HG03442 (cell line): ENCODE data around the gene ADAMTS13.
"Not testable (repeated sequence)": the region's sequence is repeated elsewhere in the genome, so short reads cannot be mapped to it uniquely, and the experiment has no call there.

ENCODE experiments used
- ATAC-seq: cut with Tn5 transposase; IDR thresholded peaks from one replicate; pipeline ENCODE4 v1.9.1; 2021; ENCODE audit warnings: mild to moderate bottlenecking, moderate library complexity; ENCODE audit not compliant: unreplicated experiment

The ADAMTS13 gene

DNA sequence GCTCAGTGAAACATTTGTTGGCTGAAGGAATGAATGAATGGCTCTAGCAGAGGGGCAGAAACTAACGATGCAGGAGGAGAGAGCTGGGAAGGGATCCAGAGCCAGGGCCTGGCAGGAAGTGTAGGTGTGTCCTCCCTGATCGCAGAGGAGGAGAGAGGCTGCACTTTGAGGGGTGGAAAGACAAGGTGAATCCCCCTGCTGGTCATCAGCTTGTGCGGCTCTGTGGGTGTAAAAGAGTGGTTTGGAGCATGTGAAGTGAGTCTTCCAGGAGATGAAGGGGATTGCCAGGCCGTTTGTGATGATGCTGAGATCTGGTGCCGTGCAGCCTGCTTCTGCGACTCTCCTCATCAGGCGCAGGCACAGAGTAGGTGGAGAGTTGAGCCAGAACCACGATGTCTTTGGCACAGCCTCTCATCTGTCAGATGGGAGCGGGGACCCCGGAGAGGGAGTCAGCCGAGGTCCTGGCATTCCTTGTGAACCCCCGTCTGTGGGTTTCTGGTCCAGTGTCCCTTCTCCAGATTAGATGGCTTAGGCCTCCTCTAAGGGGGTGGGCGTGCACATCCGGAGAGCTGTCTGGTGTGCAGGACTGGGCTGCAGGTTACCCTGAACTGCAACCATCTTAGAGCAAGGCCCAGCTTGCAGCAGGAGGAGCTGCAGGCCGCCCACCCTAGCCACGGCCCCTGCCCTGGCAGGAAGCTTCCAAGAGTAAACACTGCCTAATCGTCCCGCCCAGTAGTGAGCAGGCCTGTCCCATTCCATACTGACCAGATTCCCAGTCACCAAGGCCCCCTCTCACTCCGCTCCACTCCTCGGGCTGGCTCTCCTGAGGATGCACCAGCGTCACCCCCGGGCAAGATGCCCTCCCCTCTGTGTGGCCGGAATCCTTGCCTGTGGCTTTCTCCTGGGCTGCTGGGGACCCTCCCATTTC is at the start of gene ADAMTS13:
ADAMTS13 (plus strand) TSS at position 753 of the 928 bp plus-strand sequence; CDS start at position 830, 77 bp downstream.
- peak; percentile 45 for ATAC-seq

- ATAC-seq: no peak
Measured at GRCh38 chr9:133374612-133375115, 47.5 kb upstream of the ADAMTS13 start.

DNA sequence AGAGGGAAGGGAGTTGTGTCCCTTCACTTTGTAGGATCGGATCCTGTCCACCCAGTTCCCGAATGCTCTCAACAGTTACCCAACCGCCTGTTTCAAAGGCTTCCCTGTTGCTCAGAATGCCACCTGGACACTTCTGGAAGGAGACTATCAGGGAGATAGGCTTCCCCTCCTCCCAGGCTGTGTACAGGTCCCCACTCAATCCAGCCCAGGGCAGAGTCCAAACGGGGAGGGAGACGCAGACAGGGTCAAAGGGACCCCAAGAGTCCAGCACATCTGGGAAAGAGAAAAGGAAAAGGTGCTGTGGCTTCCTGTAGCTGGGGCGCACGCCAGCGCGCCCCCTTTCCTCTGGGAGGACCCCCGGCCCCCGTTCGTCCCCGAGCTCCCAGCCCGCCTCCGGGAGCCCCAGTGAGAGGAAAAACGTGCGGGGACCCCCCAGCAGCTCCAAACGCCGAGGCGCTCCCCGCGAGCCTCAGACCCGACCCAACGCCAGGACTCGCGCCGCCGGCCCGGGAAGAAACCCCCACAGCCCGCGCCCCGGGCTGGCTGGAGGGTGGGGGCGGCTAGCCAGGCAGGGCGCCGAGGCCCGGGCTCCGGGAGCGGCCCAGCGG is 46.9 kb upstream of the ADAMTS13 start:
- peak; percentile 8 for ATAC-seq

GRCh38 chr9:133375724-133376654 is 46.2 kb upstream of the ADAMTS13 start, which contains the start of the genes STKLD1 and SURF4:
STKLD1 (plus strand) TSS chr9:133376366; CDS start chr9:133376474, 108 bp downstream.
SURF4 (minus strand) TSS chr9:133376060; CDS start chr9:133375969, 91 bp downstream.
- peak; percentile 88 for ATAC-seq

- ATAC-seq: not testable (repeated sequence)
Measured at GRCh38 chr9:133377280-133377679, 44.9 kb upstream of the ADAMTS13 start.

DNA sequence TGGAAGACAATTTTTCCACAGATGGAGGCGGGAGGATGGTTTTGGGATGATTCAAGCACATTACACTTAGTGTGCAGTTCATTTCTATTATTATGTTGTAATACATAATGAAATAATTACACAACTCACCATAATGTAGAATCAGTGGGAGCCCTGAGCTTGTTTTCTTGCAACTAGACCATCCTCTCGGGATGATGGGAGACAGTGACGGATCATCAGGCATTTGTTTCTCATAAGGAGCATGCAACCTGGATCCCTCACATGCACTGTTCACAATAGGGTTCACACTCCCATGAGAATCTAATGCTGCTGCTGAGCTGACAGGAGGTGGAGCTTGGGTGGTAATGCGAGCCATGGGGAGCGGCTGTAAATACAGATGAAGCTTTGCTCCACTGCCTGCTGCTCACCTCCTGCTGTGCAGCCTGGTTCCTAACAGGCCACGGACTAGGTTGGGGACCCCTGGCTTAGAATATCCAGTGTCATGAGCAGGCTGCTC is 44.4 kb upstream of the ADAMTS13 start:
- ATAC-seq: no peak

DNA sequence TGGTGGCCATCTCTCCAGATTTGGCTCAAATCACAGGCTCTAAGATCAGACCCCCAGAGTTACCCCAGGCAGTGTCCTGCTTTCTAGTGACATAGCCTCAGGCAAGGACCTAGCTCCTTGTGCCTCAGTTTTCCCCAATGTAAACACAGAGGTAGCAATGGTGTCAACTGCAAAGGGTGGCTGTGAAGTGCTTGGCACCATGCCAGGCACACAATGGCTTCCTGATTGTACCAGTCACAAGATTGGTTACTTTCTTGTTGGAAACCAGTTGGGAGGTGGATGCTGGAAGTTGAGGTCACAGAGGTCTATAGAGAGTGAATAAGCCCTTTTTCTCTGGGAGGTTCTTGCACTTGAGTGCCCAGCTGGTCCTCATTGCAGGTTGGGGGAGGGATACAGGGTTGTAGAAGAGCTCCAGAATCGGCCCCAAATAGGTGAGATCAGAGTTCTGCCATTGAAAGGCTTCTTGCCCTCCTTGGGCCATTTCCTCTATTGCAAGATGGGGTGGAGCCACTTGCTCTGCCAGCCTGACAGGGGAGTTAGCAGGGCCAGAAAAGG is 43.7 kb upstream of the ADAMTS13 start:
- no peak for ATAC-seq

DNA sequence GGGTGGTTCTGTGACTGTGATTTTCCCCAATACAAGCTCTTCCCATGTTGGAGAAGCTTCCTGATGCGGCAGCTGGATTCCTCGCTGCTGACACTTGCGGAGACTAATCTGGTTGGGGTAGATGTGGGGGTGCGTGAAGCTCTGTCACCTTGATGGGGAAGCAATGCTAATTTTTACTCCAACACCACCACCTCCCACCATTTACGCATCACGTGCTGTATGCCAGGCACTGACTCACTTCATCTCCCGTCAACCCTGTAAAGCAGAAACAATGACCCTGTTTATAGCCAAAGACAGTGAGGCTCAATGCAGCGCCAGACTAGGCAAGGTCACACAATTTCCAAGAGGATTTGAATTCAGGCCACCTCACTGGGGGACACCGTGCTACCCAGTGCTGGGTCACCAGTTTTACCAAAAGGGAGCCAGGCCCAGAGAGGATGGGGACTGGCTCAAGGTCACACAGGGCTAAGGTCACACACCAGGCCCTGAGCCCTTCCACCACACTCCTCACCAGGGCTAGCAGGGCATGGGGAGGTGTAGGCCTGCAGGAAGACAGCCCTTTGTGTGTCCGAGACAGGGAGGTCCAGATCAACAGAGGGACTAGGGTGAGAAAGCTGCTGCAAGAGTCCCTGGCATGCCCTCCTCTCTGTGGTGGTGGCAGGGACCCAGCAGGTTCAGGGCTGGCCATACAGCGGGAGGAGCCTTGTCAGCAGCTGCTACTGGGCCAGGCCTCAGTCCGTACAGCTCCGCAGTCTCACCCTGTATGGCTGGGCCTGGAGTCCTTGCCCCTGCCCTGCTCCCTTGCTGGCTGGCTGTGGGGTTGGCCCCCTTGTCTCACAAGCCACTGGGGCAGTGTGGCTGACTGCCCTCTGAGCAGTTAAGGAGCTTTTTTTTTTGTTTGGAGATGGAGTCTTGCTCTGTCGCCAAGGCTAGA is 42.7 kb upstream of the ADAMTS13 start:
- no peak for ATAC-seq

- no peak for ATAC-seq
Measured at GRCh38 chr9:133380734-133381133, 41.4 kb upstream of the ADAMTS13 start.

DNA sequence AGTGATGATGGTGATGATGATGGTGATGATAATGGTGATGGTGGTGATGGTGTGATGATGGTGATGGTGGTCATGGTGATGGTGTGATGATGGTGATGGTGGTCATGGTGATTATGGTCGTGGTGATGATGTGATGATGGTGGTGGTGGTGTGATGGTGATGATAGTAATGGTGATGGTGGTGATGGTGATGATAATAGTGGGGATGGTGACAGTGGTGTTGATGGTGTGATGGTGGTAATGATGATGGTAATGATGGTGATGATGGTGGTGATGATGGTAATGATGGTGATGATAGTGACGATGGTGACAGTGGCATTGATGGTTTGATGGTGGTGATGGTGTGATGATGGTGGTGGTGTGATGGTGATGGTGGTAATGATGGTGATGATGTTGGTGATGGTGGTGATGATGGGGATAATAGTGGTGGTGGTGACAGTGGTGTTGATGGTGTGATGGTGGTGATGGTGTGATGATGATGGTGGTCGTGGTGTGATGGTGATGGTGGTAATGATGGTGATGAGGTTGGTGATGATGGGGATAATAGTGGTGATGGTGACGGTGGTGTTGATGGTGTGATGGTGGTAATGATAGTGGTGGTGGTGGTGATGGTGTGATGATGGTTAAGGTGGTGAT is 39.5 kb upstream of the ADAMTS13 start:
- no peak for ATAC-seq

DNA sequence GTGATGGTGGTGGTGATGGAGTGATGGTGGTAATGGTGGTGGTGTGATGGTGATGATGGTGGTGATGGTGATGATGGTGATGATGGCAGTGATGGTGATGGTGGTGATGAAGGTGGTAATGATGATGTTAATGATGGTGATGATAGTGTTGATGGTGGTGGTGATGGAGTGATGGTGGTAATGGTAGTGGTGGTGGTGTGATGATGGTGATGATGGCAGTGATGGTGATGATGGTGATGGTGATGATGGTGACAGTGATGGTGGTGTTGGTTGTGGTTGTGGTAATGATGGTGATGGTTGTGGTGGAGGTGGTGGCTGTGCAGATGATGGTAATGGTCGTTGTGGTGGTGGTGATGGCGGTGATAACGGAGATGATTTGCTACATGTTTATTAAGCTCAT is 38.7 kb upstream of the ADAMTS13 start:
- no peak for ATAC-seq

- ATAC-seq: no peak
Measured at GRCh38 chr9:133384736-133385321, 37.3 kb upstream of the ADAMTS13 start.

DNA sequence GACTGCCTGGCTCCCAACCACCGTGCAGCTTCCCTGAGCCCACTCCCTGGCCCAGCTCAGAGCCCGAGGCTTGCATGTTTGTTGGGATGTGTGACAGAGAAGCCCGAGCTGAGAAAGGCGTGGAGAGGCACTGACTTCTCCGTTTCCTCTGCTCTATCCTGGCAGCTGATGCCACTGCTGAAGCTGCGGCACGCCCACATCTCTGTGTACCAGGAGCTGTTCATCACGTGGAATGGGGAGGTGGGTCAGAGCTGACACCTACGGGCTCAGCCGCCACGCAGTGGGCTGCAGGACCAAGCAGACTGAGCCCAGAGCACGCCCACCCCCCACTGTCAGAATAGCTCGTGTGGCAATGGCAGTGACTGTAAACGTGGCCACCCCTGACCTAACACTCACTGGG is 36.7 kb upstream of the ADAMTS13 start:
- no peak for ATAC-seq

DNA sequence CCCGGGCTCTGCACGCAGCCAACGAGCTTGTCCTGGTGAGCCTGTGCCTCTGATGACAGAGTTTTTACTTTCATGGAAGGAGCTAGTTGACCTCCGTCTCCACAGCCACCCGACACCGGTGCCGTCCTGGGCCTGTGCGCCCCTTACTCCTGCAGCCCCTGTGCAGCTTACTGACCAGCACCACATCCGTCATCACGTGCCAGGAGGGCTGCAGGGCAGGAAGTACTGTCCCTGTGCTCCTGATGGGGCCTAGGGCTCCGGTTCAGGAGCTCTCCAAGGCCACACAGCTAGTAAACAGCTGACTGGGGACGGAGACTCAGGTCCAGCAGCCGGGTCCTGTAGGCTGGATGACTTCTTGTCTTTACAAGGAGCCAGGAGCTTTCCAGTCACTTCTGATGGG is 35.8 kb upstream of the ADAMTS13 start:
- ATAC-seq: no peak

GRCh38 chr9:133387680-133388079 is 34.5 kb upstream of the ADAMTS13 start:
- ATAC-seq: no peak

- ATAC-seq: no peak
Measured at GRCh38 chr9:133389025-133389557, 33.1 kb upstream of the ADAMTS13 start.

DNA sequence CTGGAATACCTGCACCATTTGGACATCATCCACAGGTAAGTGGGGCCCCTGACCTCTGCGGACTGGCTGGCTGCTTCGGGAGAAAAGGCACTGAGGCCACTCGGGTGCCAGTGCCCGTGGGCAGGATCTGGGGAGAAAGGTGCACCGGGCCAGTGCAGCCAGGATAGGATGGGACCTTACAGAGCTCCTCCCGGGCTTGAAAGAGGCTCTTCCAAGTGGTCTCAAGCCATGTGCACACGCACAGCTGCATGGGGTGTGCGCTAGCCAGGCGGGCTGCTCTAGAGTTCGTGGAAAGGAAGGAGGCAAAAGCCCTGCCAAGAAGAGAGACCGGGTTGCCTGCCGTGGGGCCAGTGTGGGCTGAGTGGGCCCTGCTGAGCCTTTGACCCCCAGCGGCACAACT is 32.6 kb upstream of the ADAMTS13 start:
- ATAC-seq: no peak

DNA sequence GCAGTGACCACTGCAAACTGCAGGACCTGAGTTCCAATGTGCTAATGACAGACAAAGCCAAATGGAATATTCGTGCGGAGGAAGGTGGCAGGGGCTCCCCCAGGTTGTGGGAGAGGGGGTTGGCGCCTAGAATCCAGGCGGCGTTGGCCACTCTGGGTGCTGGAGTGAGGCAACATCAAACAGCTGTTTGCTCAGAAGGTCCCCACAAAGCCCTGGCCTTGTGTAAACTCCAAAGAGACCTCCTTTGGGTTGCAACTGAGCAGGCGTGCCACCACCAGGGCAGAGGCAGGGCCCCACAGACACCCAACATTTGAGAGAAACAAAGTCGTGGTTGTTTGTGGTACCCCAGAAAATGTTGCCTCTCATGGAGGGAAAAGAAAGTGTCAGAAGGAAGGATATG is 31.5 kb upstream of the ADAMTS13 start:
- ATAC-seq: no peak
